WTC11 (cell line): ENCODE data around the gene PNLIP. TPM values are rescaled to one million over a fixed set of nuclear protein-coding genes. Genes with fewer than 3 reads are reported as not detected.

Experiments
- ATAC-seq: fragments of 200-7000 bp; cut with Tn5 transposase; 2 replicates; pipeline ENCODE4 v1.10.0; 2021; ENCODE audit warnings: mild to moderate bottlenecking, moderate library complexity
- CTCF ChIA-PET: fragments of 300-600 bp; sonication (Branson Sonifier 250); formaldehyde crosslinking; loops from one replicate; lab custom pipeline; 2021; ENCODE audit warnings: antibody characterized with exemption; lab: Charles Lee
- POLR2A ChIA-PET: fragments of 350-600 bp; sonication (Branson Sonifier 250); formaldehyde crosslinking; loops from one replicate; lab custom pipeline; 2021; ENCODE audit warnings: antibody characterized with exemption; lab: Charles Lee
- DNase-seq: peaks from one replicate; pipeline ENCODE4 v3.0.0; 2021; ENCODE audit warnings: low spot score
- H3K27ac Mint-ChIP-seq: 2 replicates; pipeline ENCODE4 v1.8.0; 2021; ENCODE audit warnings: mixed read lengths
- H3K27me3 Mint-ChIP-seq: 2 replicates; pipeline ENCODE4 v1.8.0; 2021; ENCODE audit warnings: low read depth, mild to moderate bottlenecking, moderate library complexity, mixed read lengths
- H3K36me3 Mint-ChIP-seq: 2 replicates; pipeline ENCODE4 v1.8.0; 2021; ENCODE audit warnings: mixed read lengths
- H3K4me1 Mint-ChIP-seq: 2 replicates; pipeline ENCODE4 v1.8.0; 2022; ENCODE audit warnings: mixed read lengths
- H3K4me3 Mint-ChIP-seq: 2 replicates; pipeline ENCODE4 v1.8.0; 2021; ENCODE audit warnings: mild to moderate bottlenecking, moderate library complexity, mixed read lengths
- H3K9me3 Mint-ChIP-seq: 2 replicates; pipeline ENCODE4 v1.8.0; 2021; ENCODE audit warnings: mixed read lengths
- FOXP1 ChIP-seq: sonication (generic); formaldehyde crosslinking; IDR thresholded peaks from 2 replicates; pipeline ENCODE4 v1.8.0; 2022; ENCODE audit warnings: missing genetic modification reagents, mild to moderate bottlenecking, moderate library complexity, borderline replicate concordance
- KAT7 ChIP-seq: sonication (generic); formaldehyde crosslinking; IDR thresholded peaks from 2 replicates; pipeline ENCODE4 v1.8.1; 2023; ENCODE audit warnings: missing genetic modification reagents, mild to moderate bottlenecking, borderline replicate concordance
- MAX ChIP-seq: sonication (generic); formaldehyde crosslinking; IDR thresholded peaks from 2 replicates; pipeline ENCODE4 v1.8.0; 2022; ENCODE audit warnings: mild to moderate bottlenecking, missing genetic modification reagents
- MLX ChIP-seq: sonication (generic); formaldehyde crosslinking; IDR thresholded peaks from 2 replicates; pipeline ENCODE4 v1.8.1; 2023; ENCODE audit warnings: mild to moderate bottlenecking, missing genetic modification reagents, moderate library complexity
- NFATC4 ChIP-seq: fragments of 250-450 bp; sonication (Bioruptor Pico); IDR thresholded peaks from 2 replicates; pipeline ENCODE4 v1.9.0; 2021; ENCODE audit warnings: mild to moderate bottlenecking
- NFE2L1 ChIP-seq: sonication (generic); formaldehyde crosslinking; IDR thresholded peaks from 2 replicates; pipeline ENCODE4 v1.8.1; 2023; ENCODE audit warnings: missing genetic modification reagents
- NFYB ChIP-seq: sonication (generic); formaldehyde crosslinking; conservative IDR thresholded peaks from 2 replicates; pipeline ENCODE4 v1.8.0; 2022; ENCODE audit warnings: low read depth, missing genetic modification reagents
- NR3C1 ChIP-seq: sonication (generic); formaldehyde crosslinking; conservative IDR thresholded peaks from 2 replicates; pipeline ENCODE4 v1.8.1; 2023; ENCODE audit warnings: low read depth, mild to moderate bottlenecking, missing genetic modification reagents
- OVOL2 ChIP-seq: fragments of 250-450 bp; sonication (Bioruptor Pico); IDR thresholded peaks from 2 replicates; pipeline ENCODE4 v1.9.0; 2021; ENCODE audit warnings: mild to moderate bottlenecking, borderline replicate concordance
- SMAD4 ChIP-seq: sonication (generic); formaldehyde crosslinking; IDR thresholded peaks from 2 replicates; pipeline ENCODE4 v1.8.0; 2022; ENCODE audit warnings: mild to moderate bottlenecking, missing genetic modification reagents
- STAT6 ChIP-seq: sonication (generic); formaldehyde crosslinking; conservative IDR thresholded peaks from 2 replicates; pipeline ENCODE4 v1.8.1; 2023; ENCODE audit warnings: mild to moderate bottlenecking, low read depth, missing genetic modification reagents, moderate library complexity
- TCF7 ChIP-seq: sonication (generic); formaldehyde crosslinking; IDR thresholded peaks from 2 replicates; pipeline ENCODE4 v1.8.0; 2022; ENCODE audit warnings: mild to moderate bottlenecking, low read depth, missing genetic modification reagents, moderate library complexity
- TEAD1 ChIP-seq: sonication (generic); formaldehyde crosslinking; IDR thresholded peaks from 2 replicates; pipeline ENCODE4 v1.8.0; 2022; ENCODE audit warnings: mild to moderate bottlenecking, missing genetic modification reagents
- ZNF281 ChIP-seq: sonication (generic); formaldehyde crosslinking; IDR thresholded peaks from 2 replicates; pipeline ENCODE4 v1.8.0; 2023; ENCODE audit warnings: mild to moderate bottlenecking, missing genetic modification reagents
- ZNF396 ChIP-seq: fragments of 250-450 bp; sonication (Bioruptor Pico); IDR thresholded peaks from 2 replicates; pipeline ENCODE4 v1.8.0; 2021; ENCODE audit warnings: mild to moderate bottlenecking, moderate library complexity, borderline replicate concordance
- total RNA-seq: library from RNA; stranded (reverse); gene quantifications from 3 replicates; pipeline ENCODE4 v1.2.3, GENCODE V29; 2021
- TF ChIP-seq, protein P1 (sequence below): sonication (generic); formaldehyde crosslinking; IDR thresholded peaks from 2 replicates; pipeline ENCODE4 v1.8.1; 2023; ENCODE audit warnings: mild to moderate bottlenecking, missing genetic modification reagents, moderate library complexity
- TF ChIP-seq, protein P2 (sequence below): sonication (generic); formaldehyde crosslinking; IDR thresholded peaks from 2 replicates; pipeline ENCODE4 v1.8.0; 2022; ENCODE audit warnings: missing genetic modification reagents
- TF ChIP-seq, protein P3 (sequence below): sonication (generic); formaldehyde crosslinking; IDR thresholded peaks from 2 replicates; pipeline ENCODE4 v1.8.1; 2022; ENCODE audit warnings: low read depth, missing genetic modification reagents, borderline replicate concordance
- TF ChIP-seq, protein P4 (sequence below): fragments of 250-450 bp; sonication (Bioruptor Pico); IDR thresholded peaks from 2 replicates; pipeline ENCODE4 v1.9.0; 2021; ENCODE audit warnings: moderate library complexity, mild to moderate bottlenecking, inconsistent platforms, borderline replicate concordance
- TF ChIP-seq, protein P5 (sequence below): fragments of 200-600 bp; IDR thresholded peaks from 2 replicates; pipeline ENCODE4 v1.8.0; 2022; ENCODE audit warnings: antibody characterized with exemption

Gene PNLIP
- total RNA-seq, 1 experiment from 2014 or later = 1.6 TPM

DNA sequence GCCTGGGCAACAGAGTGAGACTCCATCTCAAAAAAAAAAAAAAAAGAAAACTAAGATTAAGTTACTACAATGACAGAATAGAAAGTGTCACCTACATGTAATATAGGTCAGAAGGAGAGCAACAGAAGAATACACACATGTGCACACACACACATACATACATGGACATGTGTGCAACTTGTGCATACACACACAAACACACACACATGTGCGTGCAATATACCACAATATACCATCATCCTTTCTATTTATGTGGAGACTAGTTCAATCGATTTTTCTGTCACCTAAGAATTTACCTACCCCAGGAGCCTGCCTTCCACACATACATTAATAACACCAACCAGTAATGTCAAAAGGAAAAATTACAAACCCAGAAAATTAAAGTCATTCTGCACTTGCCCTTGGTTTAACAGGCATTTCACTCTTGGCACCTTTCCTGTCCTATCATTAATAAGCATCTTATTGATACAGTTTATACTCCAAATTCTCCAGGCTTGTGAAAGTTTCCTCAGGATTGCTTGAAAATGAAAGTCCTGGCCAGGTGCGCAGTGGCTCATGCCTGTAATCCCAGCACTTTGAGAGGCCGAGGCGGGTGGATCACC lies 47.5 kb downstream of the PNLIP start (continued):
- no peak for TF ChIP-seq MLX (CRISPR knock-in tag)
- no peak for TF ChIP-seq OVOL2
- TF ChIP-seq STAT6 (CRISPR knock-in tag) = no peak
- TF ChIP-seq ZNF281 (CRISPR knock-in tag) = no peak
- no peak for TF ChIP-seq NFE2L1 (CRISPR knock-in tag)
- TF ChIP-seq MAX (CRISPR knock-in tag) = no peak
- no peak for TF ChIP-seq FOXP1

GRCh38 chr10:116594525-116595035 lies 48.8 kb downstream of the PNLIP start:
- Mint-ChIP-seq H3K27ac (no peak overlapping the region), H3K36me3 (no peaks in the 10 kb centered on the region), H3K27me3 (no peaks in the 10 kb centered on the region), H3K4me1 (peaks cover 6% of the 10 kb centered on the region), H3K9me3 (no peaks in the 10 kb centered on the region), H3K4me3 (no peak overlapping the region)
- POLR2A ChIA-PET = no interaction called here
- no peak for DNase-seq
- CTCF ChIA-PET = interaction anchor here (1.0 kb wide), 1 partner anchor 96 kb away, joined by 3 read pairs; no protein-coding TSS in a partner anchor
- no peak for ATAC-seq
- TF ChIP-seq SMAD4 (CRISPR knock-in tag) (no peak), ZNF396 (CRISPR knock-in tag) (no peak), OVOL2 (no peak), NFATC4 (CRISPR knock-in tag) (no peak), KAT7 (no peak), NR3C1 (no peak), TEAD1 (CRISPR knock-in tag) (no peak), NFYB (CRISPR knock-in tag) (no peak), TCF7 (CRISPR knock-in tag) (no peak)
- TF ChIP-seq, protein P1, sequence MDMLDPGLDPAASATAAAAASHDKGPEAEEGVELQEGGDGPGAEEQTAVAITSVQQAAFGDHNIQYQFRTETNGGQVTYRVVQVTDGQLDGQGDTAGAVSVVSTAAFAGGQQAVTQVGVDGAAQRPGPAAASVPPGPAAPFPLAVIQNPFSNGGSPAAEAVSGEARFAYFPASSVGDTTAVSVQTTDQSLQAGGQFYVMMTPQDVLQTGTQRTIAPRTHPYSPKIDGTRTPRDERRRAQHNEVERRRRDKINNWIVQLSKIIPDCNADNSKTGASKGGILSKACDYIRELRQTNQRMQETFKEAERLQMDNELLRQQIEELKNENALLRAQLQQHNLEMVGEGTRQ (CRISPR knock-in tag) = no peak
- TF ChIP-seq, protein P2, sequence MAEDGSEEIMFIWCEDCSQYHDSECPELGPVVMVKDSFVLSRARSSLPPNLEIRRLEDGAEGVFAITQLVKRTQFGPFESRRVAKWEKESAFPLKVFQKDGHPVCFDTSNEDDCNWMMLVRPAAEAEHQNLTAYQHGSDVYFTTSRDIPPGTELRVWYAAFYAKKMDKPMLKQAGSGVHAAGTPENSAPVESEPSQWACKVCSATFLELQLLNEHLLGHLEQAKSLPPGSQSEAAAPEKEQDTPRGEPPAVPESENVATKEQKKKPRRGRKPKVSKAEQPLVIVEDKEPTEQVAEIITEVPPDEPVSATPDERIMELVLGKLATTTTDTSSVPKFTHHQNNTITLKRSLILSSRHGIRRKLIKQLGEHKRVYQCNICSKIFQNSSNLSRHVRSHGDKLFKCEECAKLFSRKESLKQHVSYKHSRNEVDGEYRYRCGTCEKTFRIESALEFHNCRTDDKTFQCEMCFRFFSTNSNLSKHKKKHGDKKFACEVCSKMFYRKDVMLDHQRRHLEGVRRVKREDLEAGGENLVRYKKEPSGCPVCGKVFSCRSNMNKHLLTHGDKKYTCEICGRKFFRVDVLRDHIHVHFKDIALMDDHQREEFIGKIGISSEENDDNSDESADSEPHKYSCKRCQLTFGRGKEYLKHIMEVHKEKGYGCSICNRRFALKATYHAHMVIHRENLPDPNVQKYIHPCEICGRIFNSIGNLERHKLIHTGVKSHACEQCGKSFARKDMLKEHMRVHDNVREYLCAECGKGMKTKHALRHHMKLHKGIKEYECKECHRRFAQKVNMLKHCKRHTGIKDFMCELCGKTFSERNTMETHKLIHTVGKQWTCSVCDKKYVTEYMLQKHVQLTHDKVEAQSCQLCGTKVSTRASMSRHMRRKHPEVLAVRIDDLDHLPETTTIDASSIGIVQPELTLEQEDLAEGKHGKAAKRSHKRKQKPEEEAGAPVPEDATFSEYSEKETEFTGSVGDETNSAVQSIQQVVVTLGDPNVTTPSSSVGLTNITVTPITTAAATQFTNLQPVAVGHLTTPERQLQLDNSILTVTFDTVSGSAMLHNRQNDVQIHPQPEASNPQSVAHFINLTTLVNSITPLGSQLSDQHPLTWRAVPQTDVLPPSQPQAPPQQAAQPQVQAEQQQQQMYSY (CRISPR knock-in tag) = no peak
- TF ChIP-seq, protein P3, sequence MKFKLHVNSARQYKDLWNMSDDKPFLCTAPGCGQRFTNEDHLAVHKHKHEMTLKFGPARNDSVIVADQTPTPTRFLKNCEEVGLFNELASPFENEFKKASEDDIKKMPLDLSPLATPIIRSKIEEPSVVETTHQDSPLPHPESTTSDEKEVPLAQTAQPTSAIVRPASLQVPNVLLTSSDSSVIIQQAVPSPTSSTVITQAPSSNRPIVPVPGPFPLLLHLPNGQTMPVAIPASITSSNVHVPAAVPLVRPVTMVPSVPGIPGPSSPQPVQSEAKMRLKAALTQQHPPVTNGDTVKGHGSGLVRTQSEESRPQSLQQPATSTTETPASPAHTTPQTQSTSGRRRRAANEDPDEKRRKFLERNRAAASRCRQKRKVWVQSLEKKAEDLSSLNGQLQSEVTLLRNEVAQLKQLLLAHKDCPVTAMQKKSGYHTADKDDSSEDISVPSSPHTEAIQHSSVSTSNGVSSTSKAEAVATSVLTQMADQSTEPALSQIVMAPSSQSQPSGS = no peak
- TF ChIP-seq, protein P4, sequence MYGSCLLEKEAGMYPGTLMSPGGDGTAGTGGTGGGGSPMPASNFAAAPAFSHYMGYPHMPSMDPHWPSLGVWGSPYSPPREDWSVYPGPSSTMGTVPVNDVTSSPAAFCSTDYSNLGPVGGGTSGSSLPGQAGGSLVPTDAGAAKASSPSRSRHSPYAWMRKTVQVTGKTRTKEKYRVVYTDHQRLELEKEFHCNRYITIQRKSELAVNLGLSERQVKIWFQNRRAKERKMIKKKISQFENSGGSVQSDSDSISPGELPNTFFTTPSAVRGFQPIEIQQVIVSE (CRISPR knock-in tag) = no peak
- TF ChIP-seq, protein P5, sequence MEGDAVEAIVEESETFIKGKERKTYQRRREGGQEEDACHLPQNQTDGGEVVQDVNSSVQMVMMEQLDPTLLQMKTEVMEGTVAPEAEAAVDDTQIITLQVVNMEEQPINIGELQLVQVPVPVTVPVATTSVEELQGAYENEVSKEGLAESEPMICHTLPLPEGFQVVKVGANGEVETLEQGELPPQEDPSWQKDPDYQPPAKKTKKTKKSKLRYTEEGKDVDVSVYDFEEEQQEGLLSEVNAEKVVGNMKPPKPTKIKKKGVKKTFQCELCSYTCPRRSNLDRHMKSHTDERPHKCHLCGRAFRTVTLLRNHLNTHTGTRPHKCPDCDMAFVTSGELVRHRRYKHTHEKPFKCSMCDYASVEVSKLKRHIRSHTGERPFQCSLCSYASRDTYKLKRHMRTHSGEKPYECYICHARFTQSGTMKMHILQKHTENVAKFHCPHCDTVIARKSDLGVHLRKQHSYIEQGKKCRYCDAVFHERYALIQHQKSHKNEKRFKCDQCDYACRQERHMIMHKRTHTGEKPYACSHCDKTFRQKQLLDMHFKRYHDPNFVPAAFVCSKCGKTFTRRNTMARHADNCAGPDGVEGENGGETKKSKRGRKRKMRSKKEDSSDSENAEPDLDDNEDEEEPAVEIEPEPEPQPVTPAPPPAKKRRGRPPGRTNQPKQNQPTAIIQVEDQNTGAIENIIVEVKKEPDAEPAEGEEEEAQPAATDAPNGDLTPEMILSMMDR = no peak
